EL (cell line): ENCODE results near the gene NEDD8.

Experiments
- DNase-seq: peaks from one replicate; pipeline ENCODE4 v3.0.0-alpha.2; 2016

Gene NEDD8

DNA sequence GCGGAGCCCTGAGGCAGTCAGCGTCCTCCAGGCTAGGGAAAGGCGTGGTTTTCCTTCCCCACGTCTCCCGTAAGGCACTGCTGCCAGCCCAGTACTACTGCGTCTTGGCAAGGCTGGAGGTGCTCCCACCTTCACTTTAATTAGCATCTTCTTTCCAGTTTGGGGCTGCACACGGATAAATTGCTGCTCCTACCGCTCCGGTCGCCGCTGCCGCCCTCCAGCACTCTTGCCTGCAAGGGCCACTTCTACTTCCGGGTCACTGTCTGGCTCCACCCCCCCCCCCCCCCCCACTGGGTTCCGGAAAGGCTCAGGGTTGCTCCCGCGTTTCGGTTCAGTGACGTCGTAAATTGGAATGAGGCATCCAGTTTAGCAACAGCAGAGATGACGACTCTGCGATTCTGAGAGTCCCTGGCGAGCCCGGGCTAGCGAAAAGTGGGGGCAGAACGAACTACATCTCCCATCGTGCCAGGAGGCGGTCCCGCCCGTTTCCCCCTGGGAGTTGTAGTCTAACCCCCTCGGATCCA, at the start of gene NEDD8:
Gene NEDD8, minus strand, starts transcription at position 247 of the 524 bp plus-strand sequence. Its CDS starts 100 bp downstream, at position 147.
- peak; percentile 98 for DNase-seq

DNA sequence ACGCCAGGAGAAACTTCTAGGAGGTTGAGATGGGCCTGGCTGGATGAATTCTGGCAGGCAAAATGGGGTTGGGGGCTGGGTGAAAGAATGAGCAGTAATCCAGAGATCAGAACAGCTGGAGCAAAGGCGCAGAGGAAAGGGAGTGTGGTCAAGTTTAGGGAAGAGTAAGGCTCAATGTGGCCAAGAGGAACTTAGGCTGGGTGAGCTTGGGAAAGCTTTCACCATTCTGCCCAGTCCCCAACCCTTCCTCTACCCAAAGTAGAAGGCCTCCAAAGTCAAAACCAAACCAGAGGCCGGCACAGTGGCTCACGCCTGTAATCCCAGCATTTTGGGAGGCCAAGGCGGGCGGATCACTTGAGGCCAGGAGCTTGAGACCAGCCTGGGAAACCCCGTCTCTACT, 49.5 kb upstream of the NEDD8 start:
- DNase-seq: no peak

DNA sequence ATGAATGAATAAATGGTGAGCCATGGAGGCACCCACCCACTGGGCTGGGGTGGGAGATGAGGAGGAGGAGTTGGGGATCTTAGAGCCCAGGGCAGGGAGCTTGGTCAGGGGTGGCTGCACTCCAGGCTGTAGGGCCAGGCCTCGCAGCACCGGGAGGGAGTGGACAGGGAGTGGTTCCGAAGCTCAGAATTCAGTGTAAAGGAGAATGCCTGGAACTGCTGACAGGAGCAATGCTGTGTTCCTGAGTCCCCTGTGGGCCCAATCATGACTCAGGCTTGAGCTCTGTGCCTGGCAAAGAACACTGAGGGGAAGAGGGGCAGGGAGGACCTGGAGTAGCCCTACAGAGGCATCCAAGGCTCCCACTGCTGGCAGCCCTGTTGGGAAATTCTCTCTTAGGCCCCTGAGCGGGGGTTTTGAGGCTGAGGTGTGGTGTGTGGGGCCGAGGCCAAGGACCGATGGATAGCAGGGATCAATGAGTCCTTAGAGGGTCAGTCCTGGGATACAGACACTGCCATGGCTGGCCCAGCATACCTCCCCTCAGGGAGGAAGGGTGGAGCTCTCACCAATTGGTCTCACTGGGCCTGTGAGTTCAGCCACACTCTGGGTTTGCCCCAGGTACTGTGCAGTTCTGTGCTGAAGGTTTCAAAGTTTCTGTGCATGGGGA, 48.8 kb upstream of the NEDD8 start:
- no peak for DNase-seq

DNA sequence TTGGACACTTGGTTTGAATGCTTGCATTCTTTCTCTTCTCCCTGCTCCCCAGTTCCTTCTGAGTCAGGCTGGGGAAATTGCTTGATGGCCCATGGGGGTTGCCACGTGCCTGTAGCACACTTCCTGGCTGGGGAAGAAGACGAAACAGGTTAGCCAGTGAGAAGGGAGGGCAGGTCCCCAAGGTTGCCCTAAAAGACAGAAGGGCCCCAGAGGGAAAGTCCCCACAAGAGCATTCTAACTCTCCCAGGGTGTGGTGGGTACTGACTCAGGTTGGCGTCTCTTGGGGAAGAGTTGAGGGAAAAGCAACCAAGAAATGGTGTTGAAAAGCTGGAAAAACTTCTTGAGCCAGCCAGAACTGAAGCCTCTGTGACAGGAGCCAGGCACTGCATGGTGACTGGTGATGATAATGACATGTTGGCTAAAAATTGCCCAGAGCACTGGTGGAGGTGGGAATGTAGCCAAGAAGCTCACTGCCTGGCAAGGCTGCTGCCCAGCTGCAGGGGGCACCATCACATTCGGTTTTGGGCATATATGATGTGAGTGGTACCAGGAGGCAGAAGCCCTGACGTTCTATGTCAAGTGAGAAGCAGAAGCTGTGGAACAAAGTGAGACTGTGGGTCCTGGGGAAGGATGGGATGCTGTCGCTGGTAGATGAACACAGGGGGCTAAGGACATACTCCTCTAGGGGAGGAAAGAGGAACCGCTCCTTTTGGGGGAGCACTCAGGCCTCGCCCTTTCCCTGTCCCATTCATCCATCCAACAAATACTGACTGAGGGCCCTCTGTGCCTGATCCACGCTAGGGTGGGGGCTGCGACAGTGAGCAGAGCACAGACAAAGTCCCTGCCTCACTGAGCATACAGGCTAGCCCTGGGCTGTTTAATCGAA, 47.4 kb upstream of the NEDD8 start:
- peak; percentile 19 for DNase-seq

DNA sequence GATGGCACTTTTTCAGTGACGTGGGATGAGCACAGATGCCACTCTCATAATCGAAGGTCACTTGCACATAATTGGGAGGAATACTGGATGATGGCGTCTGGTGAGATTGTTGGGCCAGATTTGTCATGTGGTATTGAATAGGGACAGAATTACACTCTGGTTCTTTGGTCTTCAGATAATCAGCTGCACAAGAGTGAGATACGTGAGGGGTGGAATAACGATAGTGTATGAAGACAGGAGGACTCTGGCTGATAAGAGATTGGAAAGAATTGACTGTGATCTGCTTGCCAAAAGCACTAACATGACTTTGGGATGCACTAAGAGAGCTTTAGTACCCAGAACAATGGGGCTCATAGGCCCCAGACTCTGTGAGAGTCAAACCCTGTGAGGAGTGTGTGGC, 46.3 kb upstream of the NEDD8 start:
- DNase-seq: no peak

DNA sequence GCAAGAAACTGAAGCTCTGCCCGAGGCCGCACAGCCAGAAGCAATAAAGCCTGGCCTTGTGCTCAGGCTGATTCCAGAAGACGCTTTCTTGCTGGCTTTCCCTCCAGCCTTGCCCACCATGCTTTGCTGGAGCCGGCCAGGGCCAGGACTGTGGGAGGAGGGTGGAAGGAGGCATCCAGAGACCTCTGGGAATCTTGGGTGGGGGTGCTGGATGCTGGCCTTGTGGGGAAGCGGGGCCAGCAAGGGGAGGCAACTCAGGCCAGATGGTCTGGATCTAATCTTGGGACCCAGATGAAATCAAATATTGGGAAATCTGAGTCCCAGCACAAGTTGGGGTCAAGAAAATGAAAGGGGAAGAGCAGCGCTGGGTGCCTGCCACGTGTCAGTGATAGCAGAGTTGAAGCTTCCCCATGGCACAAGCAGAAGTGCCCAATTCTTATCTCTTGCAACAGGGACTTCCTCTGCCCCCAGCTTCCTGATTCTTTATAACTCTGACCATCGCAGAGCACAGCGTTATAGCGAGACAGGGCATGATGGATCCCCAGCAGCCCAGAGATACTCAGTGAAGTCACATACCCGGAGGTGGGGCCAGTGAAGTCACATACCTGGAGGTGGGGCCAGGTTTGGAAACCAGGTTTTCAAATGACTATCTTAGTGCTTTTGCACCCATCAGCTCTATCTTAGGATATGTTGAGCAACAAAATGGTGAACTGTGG, 45.6 kb upstream of the NEDD8 start:
- no peak for DNase-seq

DNA sequence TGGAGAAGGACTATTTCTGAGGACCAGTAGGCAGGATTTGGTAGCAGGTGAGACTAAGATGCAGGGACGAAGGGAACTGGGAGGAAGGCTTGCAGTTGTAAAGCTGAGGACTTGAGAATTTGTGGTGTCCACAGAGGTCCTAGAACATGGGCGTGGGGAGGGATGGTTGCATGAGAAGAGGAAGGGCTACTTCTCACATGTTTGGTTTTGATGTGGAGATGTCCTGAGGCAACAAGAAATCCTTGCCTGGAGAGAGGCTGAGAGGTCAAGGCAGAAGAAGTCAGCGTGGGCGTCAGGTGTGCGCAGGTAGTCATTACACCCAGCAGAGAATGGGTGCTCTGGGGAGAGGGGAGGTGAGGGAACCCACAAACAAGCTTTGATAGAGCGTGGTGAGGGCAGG, 44.9 kb upstream of the NEDD8 start:
- no peak for DNase-seq

DNA sequence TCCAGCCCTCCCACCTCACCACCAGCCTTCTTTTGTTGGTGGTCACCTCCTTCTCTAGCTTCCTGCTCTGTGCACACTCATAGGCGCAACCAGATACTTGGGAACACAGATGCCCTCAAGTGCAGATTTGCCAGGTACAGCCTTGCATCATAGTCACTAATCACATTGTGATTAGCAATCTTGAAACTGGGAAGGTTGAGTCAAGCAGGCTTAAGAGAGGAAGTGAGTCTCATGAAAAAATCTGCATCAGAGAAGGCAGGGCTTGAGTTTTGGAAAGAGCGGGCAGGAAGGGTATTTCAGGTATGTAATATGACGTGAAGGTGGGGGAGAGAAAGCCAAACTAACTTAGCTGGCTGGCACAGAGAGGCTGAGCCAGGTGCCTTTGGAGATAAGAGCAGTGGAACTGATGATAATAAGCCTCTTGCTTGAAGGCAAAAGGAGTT, 42.0 kb upstream of the NEDD8 start:
- DNase-seq: no peak

DNA sequence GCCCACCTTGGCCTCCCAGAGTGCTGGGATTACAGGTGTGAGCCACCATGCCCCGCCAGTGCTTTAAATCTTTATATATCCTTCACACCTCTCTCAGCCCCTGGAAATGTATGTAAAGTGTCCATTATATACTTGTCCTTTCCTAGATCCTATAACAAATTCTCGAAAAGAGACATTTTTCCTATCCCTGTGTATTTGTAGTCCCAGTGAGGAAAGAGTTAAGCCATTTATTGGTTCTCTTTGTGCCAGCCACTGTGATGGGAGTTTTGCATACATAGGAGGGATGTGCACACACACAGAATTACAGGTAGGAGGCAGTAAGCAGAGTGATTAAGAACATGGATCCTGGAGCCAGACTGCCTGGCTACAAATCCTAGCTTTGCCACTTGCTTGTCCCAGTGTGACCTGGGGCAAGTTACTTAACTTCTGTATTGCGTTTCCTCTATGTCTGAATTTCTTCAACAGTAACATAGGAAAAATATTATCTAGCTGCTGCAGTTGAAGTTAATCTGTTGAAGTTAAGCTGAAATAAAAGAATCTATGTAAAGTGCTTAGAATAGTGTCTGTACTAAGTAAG, 41.3 kb upstream of the NEDD8 start:
- no peak for DNase-seq

DNA sequence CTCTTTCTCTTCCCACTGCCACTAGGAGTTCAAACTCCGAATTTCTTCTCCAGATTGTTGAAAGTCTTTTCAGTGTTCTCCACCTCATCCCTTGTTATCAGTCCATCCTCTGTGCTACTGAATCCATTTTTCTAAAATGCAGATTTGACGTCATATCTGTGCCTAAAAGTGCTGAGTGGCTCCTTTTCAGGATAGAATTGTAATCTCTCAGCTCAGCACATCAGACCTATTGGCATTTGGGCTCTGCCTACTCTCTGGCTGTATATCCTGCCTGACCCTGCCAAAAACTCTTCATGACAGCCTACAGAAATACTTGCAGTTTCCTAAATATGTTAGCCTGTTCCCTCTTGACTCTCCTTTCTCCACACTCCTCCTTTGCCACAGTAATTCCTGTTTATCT, 40.3 kb upstream of the NEDD8 start:
- DNase-seq: no peak

DNA sequence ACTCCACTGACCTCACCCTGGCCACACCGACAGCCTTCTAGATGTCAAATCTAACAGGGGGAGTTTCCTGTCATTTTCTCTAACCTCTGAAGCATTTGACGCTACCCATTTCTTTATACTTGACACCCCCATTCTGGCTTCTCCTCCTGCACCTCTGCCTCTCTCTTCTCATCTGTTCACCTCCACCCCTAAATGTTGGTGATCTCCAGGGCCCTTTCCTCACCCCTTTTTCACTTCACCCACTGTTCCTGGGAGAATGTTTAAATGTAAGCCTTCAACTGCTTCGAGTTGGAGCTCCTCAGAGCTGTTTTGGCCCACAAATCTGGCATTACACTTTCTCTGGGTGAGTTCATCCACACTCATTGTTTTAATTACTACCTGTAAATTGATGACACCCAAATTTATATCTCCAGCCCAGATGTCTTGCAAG, 39.7 kb upstream of the NEDD8 start:
- no peak for DNase-seq

DNA sequence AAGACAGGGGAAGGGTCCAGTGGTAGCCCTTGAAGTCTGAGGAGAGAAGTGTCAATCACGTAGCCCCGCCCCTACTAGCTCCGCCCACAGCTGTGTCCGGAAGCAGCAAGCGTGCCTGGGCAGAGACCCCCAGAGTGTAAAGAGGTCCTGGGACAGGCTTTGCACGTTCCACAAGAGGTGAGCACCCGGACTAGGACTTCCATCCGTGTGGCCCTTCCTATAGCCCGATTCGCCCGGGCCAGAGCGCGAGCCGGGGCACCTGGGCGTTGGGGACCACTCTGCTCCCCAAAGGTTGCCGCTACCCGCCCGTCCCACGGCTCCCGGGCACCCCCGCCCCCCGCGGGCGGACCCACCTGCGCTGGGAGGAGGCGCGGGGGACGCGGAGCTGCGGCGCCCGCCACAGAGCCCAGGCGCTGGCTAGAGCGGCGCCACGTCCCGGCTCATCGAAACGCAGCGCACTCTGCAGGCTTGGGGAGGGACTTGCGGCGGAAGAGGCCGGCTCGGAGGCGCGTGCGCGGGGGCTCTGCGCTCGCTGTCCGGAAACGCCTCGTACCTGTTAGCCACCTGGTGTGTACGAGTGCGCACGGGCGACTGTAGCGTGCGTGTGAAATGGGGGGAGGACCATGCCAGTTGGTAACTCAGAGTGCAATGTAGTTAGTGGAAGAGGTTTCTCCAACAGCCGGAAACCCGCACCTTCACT, 39.1 kb upstream of the NEDD8 start, which contains the start of gene RABGGTA:
Gene RABGGTA, minus strand, starts transcription at position 464 of the 700 bp plus-strand sequence. CDS start 482 bp downstream, outside the sequence.
- DNase-seq: peak; percentile 82

DNA sequence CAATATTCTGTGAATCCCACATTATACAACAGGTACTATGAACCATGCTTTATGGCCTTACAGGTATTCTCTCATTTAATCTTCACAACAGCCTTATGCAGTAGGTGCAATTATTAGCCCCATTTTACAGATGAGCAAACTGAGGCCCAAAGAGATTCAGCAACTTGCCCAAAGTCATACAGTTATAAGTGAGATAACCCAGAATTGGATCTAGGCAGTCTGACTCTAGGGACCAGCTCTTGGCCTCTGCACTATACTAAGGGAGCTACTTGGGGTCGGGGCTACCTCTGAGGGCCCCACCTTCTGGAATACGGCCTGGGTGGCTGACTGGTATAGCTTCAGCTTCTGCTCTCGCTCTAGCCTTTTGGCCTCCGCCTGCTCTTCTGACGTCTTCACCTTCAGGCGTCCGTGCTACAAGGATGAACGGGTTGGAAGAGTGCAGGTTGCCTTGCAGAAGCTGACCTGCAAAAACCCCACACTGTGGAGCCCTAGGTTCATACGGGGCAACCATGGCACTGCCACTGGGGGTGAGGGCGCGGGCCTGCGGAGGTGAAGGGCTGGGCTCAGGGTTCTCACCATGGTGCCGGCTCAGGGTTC, 38.5 kb upstream of the NEDD8 start:
- DNase-seq: no peak

DNA sequence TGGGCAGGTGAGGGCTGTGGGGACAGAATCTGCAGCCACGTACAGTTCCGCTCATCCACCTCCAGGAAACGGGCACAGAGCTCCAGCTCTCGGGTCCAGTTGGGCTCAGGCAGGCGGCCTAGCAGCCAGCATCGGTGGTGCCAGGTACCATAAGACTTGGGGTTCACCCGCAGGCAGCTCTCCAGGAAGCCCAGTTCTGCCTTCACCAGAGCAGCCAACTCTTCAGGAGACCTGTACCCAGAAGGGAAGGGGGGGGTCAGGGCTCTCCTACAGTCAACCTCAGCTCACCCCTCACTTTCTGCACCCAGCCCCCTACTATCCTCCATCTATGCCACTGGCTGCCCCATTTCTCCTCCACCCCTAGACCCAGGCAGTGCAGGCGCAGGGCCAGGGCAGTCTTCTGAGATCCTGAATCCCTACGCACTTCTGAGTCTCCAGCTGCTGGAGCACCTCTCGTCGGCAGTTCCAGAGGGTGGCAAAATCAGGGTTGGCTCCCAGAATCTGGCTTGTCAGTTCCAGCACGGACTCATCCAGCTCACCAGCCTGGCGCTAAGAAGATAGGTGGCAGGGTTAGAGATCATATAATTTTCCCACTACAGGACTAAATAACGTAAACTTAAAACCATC, 37.9 kb upstream of the NEDD8 start:
- DNase-seq: no peak

DNA sequence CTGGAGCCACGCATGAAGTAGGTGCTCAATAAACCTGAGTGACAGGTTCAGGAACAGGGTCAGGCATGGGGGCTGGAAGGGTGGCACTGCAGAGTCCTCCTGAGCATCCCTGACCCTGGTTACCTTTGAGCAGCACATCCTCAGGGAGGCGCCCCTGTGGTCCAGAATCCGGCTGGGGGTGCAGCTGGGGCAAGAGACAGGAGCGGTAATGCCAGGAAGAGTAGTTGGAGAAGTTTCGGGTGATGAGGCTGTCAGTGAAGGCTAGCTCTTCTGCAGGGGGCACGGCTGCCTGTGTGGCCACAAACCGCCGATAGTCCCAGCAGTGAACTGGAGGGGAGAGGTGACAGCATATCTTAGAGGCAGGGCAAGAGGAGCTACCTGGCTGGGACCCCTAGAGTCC, 37.2 kb upstream of the NEDD8 start:
- DNase-seq: no peak

DNA sequence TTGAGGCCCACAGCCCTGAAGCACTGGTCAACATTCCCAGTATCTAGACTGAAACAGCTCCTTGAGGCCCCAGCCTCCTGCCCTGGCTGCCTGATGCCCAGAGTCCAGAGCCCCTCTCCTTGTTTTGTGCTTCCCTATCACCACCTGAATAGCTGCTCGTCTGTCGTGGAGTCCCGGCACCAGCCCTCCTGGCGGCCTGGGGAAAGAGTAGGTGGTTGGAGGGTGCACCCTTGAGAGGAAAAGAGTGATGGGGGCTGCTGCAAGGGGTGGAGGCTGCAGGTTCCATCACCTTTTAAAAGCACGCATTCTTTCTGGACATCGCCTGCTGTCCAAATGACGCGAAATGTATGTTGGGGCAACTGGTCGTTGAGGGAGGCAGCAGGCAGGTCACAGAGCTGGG, 36.1 kb upstream of the NEDD8 start:
- no peak for DNase-seq

DNA sequence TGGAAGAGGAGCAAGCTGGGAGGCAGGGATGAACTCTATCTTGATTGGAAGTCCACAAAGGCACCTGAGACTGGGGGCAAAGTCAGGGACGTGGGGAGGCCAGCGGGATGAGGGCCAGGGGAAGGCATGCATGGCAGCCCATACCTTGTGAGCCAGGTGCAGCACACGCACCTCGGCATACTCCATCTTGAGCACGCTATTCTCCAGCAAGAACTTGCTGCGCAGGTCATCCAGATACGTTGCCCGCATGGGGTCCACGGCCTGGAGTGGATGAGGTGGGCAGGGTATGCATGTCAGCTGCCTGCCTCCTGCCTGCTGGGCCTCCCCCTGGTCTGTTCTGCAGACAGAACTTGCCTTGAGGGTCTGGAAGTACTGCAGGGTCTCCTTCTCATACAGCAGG, 35.3 kb upstream of the NEDD8 start:
- DNase-seq: no peak

DNA sequence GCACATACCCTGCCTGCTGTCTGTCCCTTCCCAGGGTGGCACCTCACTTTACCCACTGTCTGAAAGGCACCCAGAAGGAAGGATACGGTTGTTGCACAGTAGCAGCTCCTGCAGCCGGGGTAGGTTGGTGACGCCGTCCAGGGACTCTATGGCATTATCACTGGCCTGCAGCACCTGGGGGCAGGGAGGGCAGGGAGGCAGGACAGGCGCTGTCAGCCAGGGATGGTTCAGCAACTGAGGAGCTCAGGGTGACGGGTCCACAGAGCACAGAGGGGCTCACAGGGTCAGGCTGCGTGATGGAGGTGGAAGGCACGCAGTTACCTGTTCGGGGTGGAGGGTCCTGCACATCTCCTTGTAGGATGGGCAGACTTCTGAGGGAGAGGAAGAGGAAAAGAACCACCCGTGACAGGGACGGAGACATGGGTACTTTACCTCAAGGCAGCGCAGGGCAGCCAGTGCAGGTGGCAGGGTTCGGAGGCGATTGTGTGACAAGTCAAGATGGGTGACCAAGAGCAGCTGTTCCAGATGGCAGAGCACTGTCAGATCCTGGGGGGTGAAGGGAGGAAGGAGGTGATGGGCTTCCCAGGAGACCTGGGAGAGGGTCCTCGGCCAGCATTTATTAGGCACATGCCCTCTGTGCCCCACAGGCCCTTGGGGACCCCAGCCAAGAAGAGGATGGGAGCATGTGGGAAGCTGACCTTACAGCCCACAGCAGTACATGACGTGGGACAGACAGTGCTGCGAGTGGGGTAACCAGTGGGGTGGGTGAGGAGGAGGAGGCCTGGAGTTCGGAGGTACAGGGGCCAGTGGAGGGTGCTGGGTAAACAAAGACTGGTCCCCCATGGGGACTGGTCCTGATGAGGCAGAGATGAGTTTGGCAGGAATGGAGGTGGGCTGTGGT, 34.4 kb upstream of the NEDD8 start:
- no peak for DNase-seq

DNA sequence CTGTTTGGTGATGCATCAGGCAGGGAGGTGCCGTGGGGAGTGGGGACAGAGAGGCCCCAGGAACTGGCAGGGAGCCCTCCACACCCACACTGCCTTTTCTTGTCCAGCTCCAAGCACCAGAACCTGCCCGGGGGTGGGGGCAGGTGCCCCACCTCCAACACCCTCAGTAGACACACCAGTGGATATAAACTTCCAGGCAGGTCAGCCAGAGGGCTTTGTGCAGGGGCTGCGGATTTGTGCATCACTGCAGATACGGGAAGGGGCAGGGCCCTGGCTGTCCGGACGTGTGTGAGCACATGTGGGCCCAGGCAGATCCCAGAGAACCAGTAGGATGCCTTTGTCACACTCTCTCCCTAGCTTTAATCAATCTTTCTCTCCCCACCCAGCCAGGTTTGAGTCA, 32.1 kb upstream of the NEDD8 start:
- DNase-seq: no peak

DNA sequence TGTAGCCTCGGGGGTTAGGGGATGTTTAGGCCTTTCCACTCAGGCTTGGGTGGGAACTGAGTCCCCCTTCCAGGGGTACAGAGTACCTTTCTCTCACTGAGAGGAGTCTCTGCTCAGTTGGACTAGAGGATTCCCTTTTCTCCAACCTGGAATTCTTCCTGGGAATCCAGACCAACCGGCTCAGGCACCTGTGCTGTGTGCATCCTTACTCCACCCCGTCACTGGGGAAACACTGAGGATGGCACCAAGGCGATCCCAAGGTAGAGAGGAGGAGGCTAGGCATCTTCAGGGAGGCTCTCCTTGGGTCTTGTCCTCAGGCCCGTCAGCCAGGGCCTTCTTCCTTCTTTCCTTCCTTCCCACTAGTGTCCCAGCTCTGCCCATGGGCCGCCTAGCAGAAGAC, 31.7 kb upstream of the NEDD8 start:
- no peak for DNase-seq
